Suprapubic skin (tissue), 4 donors: ENCODE results near the gene GABRB1. TPM values are rescaled to one million over a fixed set of nuclear protein-coding genes. Genes with fewer than 3 reads are reported as not detected.

Source experiments
- DNase-seq, 2 donors: peaks; one replicate each; pipeline ENCODE4 v3.0.0-alpha.2; 2019; ENCODE audit warnings: low spot score in 2 of 2
- H3K27ac ChIP-seq: fragments of 200-600 bp; sonication (generic); one replicate; pipeline ENCODE4 v1.5.1; 2019
- H3K27me3 ChIP-seq: fragments of 200-600 bp; sonication (generic); one replicate; pipeline ENCODE4 v1.5.1; 2019
- H3K36me3 ChIP-seq: fragments of 200-600 bp; sonication (generic); one replicate; pipeline ENCODE4 v1.5.1; 2019
- H3K4me1 ChIP-seq: fragments of 200-600 bp; sonication (generic); one replicate; pipeline ENCODE4 v1.5.1; 2019
- H3K4me3 ChIP-seq: fragments of 200-600 bp; sonication (generic); one replicate; pipeline ENCODE4 v1.5.1; 2019; ENCODE audit warnings: mild to moderate bottlenecking
- H3K9me3 ChIP-seq: fragments of 200-600 bp; sonication (generic); one replicate; pipeline ENCODE4 v1.5.1; 2019
- EP300 ChIP-seq: sonication (generic); formaldehyde crosslinking; IDR thresholded peaks from one replicate; pipeline ENCODE4 v1.6.1; 2017; ENCODE audit warnings: antibody characterized with exemption
- POLR2A ChIP-seq, 2 donors: fragments of 450-650 bp; IDR thresholded peaks; one replicate each; pipeline ENCODE4 v1.6.1; 2017; ENCODE audit warnings: antibody characterized with exemption in 2 of 2, mild to moderate bottlenecking in 2 of 2, moderate library complexity in 2 of 2
- POLR2AphosphoS5 ChIP-seq, 3 donors: sonication (generic); formaldehyde crosslinking; IDR thresholded peaks; one replicate each; pipeline ENCODE4 v1.6.1; 2017; ENCODE audit warnings: antibody characterized with exemption in 3 of 3
- WGBS: methylation state at CpG from one replicate; pipeline ENCODE4 v1.1.5; 2018; 5-methylcytosine and 5-hydroxymethylcytosine counted together
- total RNA-seq, 4 donors: library from RNA; depleted of rRNA; stranded (reverse); fragments of >200 nt; gene quantifications; one replicate each; pipeline ENCODE4 v1.1.0, GENCODE V29; 2016
- TF ChIP-seq, protein P1 (sequence below), 2 donors: fragments of 200-600 bp in 1 of 2; fragments of 450-650 bp in 1 of 2; sonication (generic) in 1 of 2; IDR thresholded peaks; one replicate each; pipeline ENCODE4 v1.5.1; 2016 to 2019; ENCODE audit warnings: antibody characterized with exemption in 2 of 2, mild to moderate bottlenecking in 1 of 2, moderate library complexity in 1 of 2

The GABRB1 gene
- total RNA-seq, 4 donors from 2014 or later = not detected

DNA sequence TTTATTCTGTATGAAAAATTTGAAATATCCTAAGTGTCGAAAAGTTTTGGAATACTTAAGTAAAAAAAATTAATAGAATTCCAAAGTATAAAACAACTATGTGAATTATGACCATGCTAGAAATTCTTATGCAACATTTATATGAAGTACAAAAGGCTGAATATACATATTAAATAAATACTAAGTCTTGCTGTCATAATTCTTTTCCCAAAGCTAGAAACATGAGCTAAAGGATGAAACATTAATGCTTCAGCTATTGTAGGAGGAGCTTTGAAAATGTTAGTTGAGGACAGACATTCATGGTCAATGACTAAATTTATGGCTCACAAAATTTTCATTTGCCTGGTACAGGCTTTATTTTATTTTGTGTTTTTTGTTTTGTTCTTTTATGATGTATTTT, 207.3 kb downstream of the GABRB1 start:
- no peaks in the 10 kb centered on the region for H3K9me3 ChIP-seq
- no peaks in the 10 kb centered on the region for H3K36me3 ChIP-seq
- H3K27me3 ChIP-seq = no peaks in the 10 kb centered on the region
- TF ChIP-seq POLR2A (IDR thresholded peaks at IDR 0.05) = no peak
- TF ChIP-seq, protein P1, sequence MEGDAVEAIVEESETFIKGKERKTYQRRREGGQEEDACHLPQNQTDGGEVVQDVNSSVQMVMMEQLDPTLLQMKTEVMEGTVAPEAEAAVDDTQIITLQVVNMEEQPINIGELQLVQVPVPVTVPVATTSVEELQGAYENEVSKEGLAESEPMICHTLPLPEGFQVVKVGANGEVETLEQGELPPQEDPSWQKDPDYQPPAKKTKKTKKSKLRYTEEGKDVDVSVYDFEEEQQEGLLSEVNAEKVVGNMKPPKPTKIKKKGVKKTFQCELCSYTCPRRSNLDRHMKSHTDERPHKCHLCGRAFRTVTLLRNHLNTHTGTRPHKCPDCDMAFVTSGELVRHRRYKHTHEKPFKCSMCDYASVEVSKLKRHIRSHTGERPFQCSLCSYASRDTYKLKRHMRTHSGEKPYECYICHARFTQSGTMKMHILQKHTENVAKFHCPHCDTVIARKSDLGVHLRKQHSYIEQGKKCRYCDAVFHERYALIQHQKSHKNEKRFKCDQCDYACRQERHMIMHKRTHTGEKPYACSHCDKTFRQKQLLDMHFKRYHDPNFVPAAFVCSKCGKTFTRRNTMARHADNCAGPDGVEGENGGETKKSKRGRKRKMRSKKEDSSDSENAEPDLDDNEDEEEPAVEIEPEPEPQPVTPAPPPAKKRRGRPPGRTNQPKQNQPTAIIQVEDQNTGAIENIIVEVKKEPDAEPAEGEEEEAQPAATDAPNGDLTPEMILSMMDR (IDR thresholded peaks at IDR 0.05) = no peak
- TF ChIP-seq EP300 = no peak
- TF ChIP-seq POLR2AphosphoS5 (IDR thresholded peaks at IDR 0.05) = no peak
- DNase-seq = no peak
- 54% methylated on average over 1 of the region's 1 CpG for WGBS
- no peaks in the 10 kb centered on the region for H3K4me1 ChIP-seq
- H3K4me3 ChIP-seq = no peak overlapping the region
- no peak overlapping the region for H3K27ac ChIP-seq

DNA sequence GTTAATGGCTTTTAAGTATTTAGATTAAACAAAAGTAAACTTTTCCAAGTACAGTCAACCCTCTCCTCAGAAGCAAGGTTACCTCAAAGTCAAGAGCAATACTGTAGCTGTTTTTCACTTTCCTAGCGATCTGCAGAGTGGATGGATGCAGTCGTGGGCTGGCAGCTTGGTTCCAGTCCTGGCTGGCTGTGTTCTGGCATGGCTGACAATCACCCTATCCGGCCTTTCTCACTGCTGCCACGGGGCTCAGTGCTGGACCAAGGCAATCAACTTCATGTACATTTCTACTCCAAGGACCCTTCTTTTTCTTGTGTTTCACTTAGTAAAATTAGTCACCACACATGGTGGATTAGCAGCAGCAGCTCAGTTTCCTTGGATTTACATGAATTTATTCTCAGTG, 208.3 kb downstream of the GABRB1 start:
- no peaks in the 10 kb centered on the region for H3K36me3 ChIP-seq
- no peaks in the 10 kb centered on the region for H3K27me3 ChIP-seq
- no peaks in the 10 kb centered on the region for H3K9me3 ChIP-seq
- no peak overlapping the region for H3K27ac ChIP-seq
- WGBS = 74% methylated on average over 4 of the region's 4 CpGs
- no peaks in the 10 kb centered on the region for H3K4me1 ChIP-seq
- no peak overlapping the region for H3K4me3 ChIP-seq
- TF ChIP-seq POLR2A (IDR thresholded peaks at IDR 0.05) (no peak), POLR2AphosphoS5 (IDR thresholded peaks at IDR 0.05) (no peak), EP300 (no peak)
- TF ChIP-seq, protein P1 (IDR thresholded peaks at IDR 0.05) = no peak
- DNase-seq = no peak

DNA sequence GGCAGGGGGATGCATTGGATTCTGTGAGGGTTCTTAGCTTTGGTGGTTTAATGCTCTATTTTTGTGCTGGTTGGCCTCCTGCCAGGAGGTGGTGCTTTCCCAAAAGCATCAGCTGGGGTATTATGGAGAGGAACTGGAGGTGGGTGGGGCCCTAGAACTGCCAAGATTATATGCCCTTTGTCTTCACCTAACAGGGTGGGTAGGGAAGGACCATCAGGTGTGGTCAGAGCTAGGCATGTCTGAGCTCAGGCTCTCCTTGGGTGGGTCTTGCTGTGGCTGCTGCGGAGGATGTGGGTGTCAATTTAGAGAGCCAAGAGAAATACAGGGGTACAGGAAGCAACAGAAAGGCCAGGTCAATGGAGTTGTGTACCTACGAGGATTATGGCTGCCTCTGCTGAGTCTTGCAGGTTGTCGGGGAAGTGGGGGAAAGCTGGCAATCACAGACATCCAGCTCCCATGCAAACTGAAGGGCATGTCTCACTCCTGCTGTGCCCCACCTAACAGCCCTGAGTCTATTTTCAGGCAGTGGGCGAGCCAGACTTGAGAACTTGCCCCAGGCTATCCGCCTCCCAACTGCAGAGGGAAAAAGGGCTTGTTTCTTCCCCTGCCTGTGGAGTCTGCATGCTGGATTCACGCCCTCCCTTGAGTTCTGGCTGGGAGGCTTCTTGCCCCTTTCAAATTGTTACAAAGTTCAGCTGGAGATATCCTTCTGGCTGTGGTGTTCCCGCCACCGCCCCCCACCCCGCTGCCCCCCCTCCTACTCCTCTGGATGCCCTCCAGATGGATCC, 220.2 kb downstream of the GABRB1 start:
- WGBS = 37% methylated on average over 8 of the region's 9 CpGs
- no peak for DNase-seq
- H3K4me3 ChIP-seq = no peak overlapping the region
- no peaks in the 10 kb centered on the region for H3K27me3 ChIP-seq
- H3K36me3 ChIP-seq = no peaks in the 10 kb centered on the region
- H3K4me1 ChIP-seq = peaks cover 3% of the 10 kb centered on the region
- no peaks in the 10 kb centered on the region for H3K9me3 ChIP-seq
- no peak overlapping the region for H3K27ac ChIP-seq
- TF ChIP-seq POLR2A (IDR thresholded peaks at IDR 0.05) (no peak), POLR2AphosphoS5 (IDR thresholded peaks at IDR 0.05) (no peak), EP300 (no peak)
- TF ChIP-seq, protein P1 (IDR thresholded peaks at IDR 0.05) = no peak

DNA sequence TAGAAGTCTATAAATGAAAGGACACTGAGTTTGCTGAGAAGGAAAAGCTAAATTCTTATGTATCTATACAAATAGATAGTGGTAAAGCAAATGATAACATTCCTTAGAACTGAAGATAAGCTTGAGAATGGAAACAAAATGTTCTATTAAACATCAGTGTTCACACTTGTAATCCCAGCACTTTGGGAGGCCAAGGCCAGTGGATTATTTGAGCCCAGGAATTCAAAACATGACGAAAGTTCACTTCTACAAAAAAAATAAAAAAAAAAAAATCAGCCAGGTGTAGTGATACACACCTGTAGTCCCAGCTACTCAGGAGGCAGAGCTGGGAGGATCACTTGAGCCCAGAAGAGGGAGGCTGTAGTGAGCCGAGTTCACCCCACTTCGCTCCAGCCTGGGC, 232.4 kb downstream of the GABRB1 start:
- H3K27me3 ChIP-seq = no peaks in the 10 kb centered on the region
- no peaks in the 10 kb centered on the region for H3K36me3 ChIP-seq
- WGBS = 89% methylated on average over 3 of the region's 3 CpGs
- H3K27ac ChIP-seq = no peak overlapping the region
- H3K4me1 ChIP-seq = no peaks in the 10 kb centered on the region
- no peak overlapping the region for H3K4me3 ChIP-seq
- no peak for DNase-seq
- TF ChIP-seq EP300 (no peak), POLR2AphosphoS5 (IDR thresholded peaks at IDR 0.05) (no peak), POLR2A (IDR thresholded peaks at IDR 0.05) (no peak)
- TF ChIP-seq, protein P1 (IDR thresholded peaks at IDR 0.05) = no peak
- H3K9me3 ChIP-seq = no peaks in the 10 kb centered on the region

DNA sequence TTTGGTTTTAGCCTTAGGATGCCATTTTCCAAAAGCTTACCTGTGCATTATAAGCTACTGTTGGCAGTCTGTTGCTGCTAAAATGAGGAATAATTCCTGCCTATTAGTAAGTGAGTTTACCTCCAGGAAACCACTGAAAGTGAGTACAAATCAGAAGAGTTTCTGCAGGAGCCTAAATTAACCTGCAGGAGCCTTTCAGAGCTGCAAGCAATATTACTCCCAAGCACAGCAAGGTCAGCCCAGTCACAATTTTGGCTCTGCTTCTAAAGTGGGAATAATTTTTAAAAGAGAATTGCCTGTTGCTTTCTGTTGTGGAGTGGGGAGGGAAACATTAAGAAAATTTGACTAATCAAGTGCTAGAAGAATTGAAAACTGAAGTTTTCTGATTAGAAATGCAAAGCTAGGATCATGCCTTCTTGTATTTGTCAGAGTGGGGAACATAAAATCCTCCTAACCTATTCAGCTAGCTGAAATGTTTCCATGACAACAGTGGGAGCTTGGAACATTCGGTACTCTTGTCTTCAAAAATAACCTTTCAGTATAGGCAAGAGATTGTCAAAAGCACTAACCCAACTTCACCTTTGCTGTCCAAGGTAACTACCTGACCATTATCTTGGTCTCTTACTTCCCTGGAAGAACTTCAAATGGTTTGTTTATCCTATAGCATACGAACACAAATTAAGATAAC, 239.0 kb downstream of the GABRB1 start:
- WGBS = 39% methylated on average over 2 of the region's 2 CpGs
- no peak for TF ChIP-seq POLR2A (IDR thresholded peaks at IDR 0.05)
- TF ChIP-seq, protein P1 (IDR thresholded peaks at IDR 0.05) = no peak
- TF ChIP-seq EP300 = no peak
- TF ChIP-seq POLR2AphosphoS5 (IDR thresholded peaks at IDR 0.05) = no peak
- no peaks in the 10 kb centered on the region for H3K27me3 ChIP-seq
- H3K9me3 ChIP-seq = no peaks in the 10 kb centered on the region
- no peak for DNase-seq
- H3K36me3 ChIP-seq = no peaks in the 10 kb centered on the region
- H3K27ac ChIP-seq = no peak overlapping the region
- H3K4me1 ChIP-seq = no peaks in the 10 kb centered on the region
- H3K4me3 ChIP-seq = no peak overlapping the region
